DOHH2 (cell line): ENCODE results near the gene NDUFB4.

ENCODE experiments used
- EZH2phosphoT487 ChIP-seq: fragments of 200-600 bp; sonication (generic); IDR thresholded peaks from 2 replicates; pipeline ENCODE4 v1.6.1; 2017; ENCODE audit warnings: borderline replicate concordance, mild to moderate bottlenecking, antibody characterized with exemption, low read length, moderate library complexity, mixed read lengths
- TF ChIP-seq, protein P1 (sequence below): fragments of 200-600 bp; sonication (generic); IDR thresholded peaks from one replicate; pipeline ENCODE4 v1.5.1; 2014; ENCODE audit warnings: antibody characterized with exemption, mild to moderate bottlenecking, low read depth, low read length; ENCODE audit not compliant: poor library complexity, severe bottlenecking

DNA sequence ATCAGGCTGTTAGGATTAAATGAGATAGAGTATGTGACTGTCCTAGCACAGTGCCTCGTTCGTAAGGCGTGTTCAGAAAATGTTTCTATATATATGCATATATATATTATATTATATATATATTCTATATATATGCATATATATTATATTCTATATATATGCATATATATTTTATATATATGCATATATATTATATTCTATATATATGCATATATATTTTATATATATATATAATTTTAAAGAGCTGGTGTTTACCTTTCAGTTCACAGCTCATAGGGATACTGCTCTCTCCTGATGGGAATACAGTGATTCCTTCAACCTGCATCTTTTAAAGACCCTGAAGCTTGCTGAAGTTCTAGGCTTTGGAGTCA, 702 bp downstream of the NDUFB4 start:
- TF ChIP-seq EZH2phosphoT487: no peak
- TF ChIP-seq, protein P1, sequence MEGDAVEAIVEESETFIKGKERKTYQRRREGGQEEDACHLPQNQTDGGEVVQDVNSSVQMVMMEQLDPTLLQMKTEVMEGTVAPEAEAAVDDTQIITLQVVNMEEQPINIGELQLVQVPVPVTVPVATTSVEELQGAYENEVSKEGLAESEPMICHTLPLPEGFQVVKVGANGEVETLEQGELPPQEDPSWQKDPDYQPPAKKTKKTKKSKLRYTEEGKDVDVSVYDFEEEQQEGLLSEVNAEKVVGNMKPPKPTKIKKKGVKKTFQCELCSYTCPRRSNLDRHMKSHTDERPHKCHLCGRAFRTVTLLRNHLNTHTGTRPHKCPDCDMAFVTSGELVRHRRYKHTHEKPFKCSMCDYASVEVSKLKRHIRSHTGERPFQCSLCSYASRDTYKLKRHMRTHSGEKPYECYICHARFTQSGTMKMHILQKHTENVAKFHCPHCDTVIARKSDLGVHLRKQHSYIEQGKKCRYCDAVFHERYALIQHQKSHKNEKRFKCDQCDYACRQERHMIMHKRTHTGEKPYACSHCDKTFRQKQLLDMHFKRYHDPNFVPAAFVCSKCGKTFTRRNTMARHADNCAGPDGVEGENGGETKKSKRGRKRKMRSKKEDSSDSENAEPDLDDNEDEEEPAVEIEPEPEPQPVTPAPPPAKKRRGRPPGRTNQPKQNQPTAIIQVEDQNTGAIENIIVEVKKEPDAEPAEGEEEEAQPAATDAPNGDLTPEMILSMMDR: no peak
